HCT116 (cell line): ENCODE measurements around the gene KNSTRN. TPM values are rescaled to one million over a fixed set of nuclear protein-coding genes. Genes with fewer than 3 reads are reported as not detected.

Experiments used
- ATAC-seq: fragments of 200-7000 bp; cut with Tn5 transposase; 2 replicates; pipeline ENCODE4 v1.9.1; 2020; ENCODE audit warnings: mild to moderate bottlenecking, moderate library complexity
- BruUV-seq: library from RNA; stranded (reverse); fragments of 400-500 nt; replicated peaks from 2 replicates; lab custom pipeline; 2021; lab: Mats Ljungman, UMichigan
- CTCF ChIA-PET: fragments of 300-600 bp; sonication (Branson Sonifier 250); formaldehyde crosslinking; loops from one replicate; lab custom pipeline; 2021; ENCODE audit warnings: antibody characterized with exemption; lab: Charles Lee
- POLR2A ChIA-PET: fragments of 300-600, 350-600 bp; sonication (Branson Sonifier 250); formaldehyde crosslinking; loops from one replicate; lab custom pipeline; 2021; ENCODE audit warnings: antibody characterized with exemption; lab: Charles Lee
- RAD21 ChIA-PET, 2 experiments: fragments of 300-600 bp; sonication (Branson Sonifier 250); formaldehyde crosslinking; loops; one replicate each; lab custom pipeline; 2023; ENCODE audit warnings: low total read pairs in 2 of 2; ENCODE audit not compliant: uncharacterized antibody in 2 of 2, unreplicated experiment in 2 of 2, low non-redundant PET in 1 of 2; lab: Charles Lee
- DNase-seq: peaks from one replicate; pipeline ENCODE4 v3.0.0-alpha.2; 2010; ENCODE audit warnings: low read depth, low spot score
- H2AFZ ChIP-seq: fragments of 200-600 bp; shearing (Covaris generic), sonication (generic); 2 replicates; pipeline ENCODE4 v1.6.1; 2017; ENCODE audit warnings: low read depth, mixed run types, mixed read lengths, antibody characterized with exemption, low read length; ENCODE audit not compliant: poor library complexity, severe bottlenecking
- H3K27ac ChIP-seq: 2 replicates; pipeline ENCODE4 v1.5.1; 2012; ENCODE audit warnings: low read depth, low read length
- H3K27me3 ChIP-seq: fragments of 200-600 bp; sonication (generic); 2 replicates; pipeline ENCODE4 v1.6.1; 2016; ENCODE audit warnings: mixed run types, low read length, mixed read lengths; ENCODE audit not compliant: insufficient read depth
- H3K36me3 ChIP-seq, 2 experiments: fragments of 200-500 bp in 1 of 2; fragments of 200-600 bp in 1 of 2; sonication (Bioruptor generic) in 1 of 2; sonication (generic) in 1 of 2; 2 replicates each; pipeline versions ENCODE4 v1.5.1 to v1.6.1; 2014 to 2016; ENCODE audit warnings: low read length in 2 of 2, inconsistent platforms in 1 of 2, mixed read lengths in 1 of 2, mixed run types in 1 of 2; ENCODE audit not compliant: insufficient read depth in 2 of 2, control insufficient read depth in 1 of 2
- H3K4me1 ChIP-seq, 2 experiments: fragments of 200-600 bp in 1 of 2; sonication (generic) in 1 of 2; 2 replicates each; pipeline versions ENCODE4 v1.5.1 to v1.6.1; 2012 to 2017; ENCODE audit warnings: low read length in 2 of 2, inconsistent platforms in 1 of 2, mild to moderate bottlenecking in 1 of 2, mixed read lengths in 1 of 2, mixed run types in 1 of 2, moderate library complexity in 1 of 2; ENCODE audit not compliant: insufficient read depth in 2 of 2, control insufficient read depth in 1 of 2
- H3K4me2 ChIP-seq: fragments of 200-600 bp; sonication (generic); 2 replicates; pipeline ENCODE4 v1.6.1; 2017; ENCODE audit warnings: mixed run types, low read length, mixed read lengths
- H3K4me3 ChIP-seq, 2 experiments: fragments of 200-600 bp in 1 of 2; sonication (generic) in 1 of 2; replicated peaks in 1 of 2; 2 replicates each; pipeline ENCODE4 v1.5.1; 2011 to 2016; ENCODE audit warnings: low read length in 2 of 2, control low read depth in 1 of 2, low read depth in 1 of 2, mild to moderate bottlenecking in 1 of 2, mixed read lengths in 1 of 2, mixed run types in 1 of 2
- H3K79me2 ChIP-seq: fragments of 200-600 bp; sonication (generic); 2 replicates; pipeline ENCODE4 v1.6.1; 2017; ENCODE audit warnings: mild to moderate bottlenecking, mixed run types, low read length, moderate library complexity, mixed read lengths; ENCODE audit not compliant: insufficient read depth
- H3K9ac ChIP-seq: fragments of 200-600 bp; sonication (generic); 2 replicates; pipeline ENCODE4 v1.6.1; 2016; ENCODE audit warnings: low read length, mixed read lengths
- H3K9me2 ChIP-seq: fragments of 200-600 bp; sonication (generic), shearing (Covaris generic); 2 replicates; pipeline ENCODE4 v1.6.1; 2017; ENCODE audit warnings: mixed run types, mild to moderate bottlenecking, moderate library complexity; ENCODE audit not compliant: insufficient read depth
- H3K9me3 ChIP-seq, 2 experiments: fragments of 200-500 bp in 1 of 2; fragments of 200-600 bp in 1 of 2; sonication (Bioruptor generic) in 1 of 2; sonication (generic) in 1 of 2; 2 replicates each; pipeline ENCODE4 v1.6.1; 2014 to 2017; ENCODE audit warnings: low read length in 2 of 2, mixed read lengths in 2 of 2, inconsistent platforms in 1 of 2, low read depth in 1 of 2, mild to moderate bottlenecking in 1 of 2, mixed run types in 1 of 2, moderate library complexity in 1 of 2; ENCODE audit not compliant: control insufficient read depth in 1 of 2, insufficient read depth in 1 of 2
- H4K20me1 ChIP-seq: fragments of 200-600 bp; sonication (generic), shearing (Covaris generic); 2 replicates; pipeline ENCODE4 v1.6.1; 2017; ENCODE audit warnings: mixed run types, mild to moderate bottlenecking, moderate library complexity; ENCODE audit not compliant: insufficient read depth
- CBX3 ChIP-seq: IDR thresholded peaks from 2 replicates; pipeline ENCODE4 v1.6.1; 2012; ENCODE audit warnings: low read depth
- EGR1 ChIP-seq: IDR thresholded peaks from 2 replicates; pipeline ENCODE4 v1.6.1; 2012; ENCODE audit warnings: low read depth
- JUND ChIP-seq: IDR thresholded peaks from 2 replicates; pipeline ENCODE4 v1.6.1; 2012
- POLR2AphosphoS5 ChIP-seq: IDR thresholded peaks from 2 replicates; pipeline ENCODE4 v1.6.1; 2011; ENCODE audit warnings: mild to moderate bottlenecking, low read depth, low read length, moderate library complexity
- RAD21 ChIP-seq: IDR thresholded peaks from 2 replicates; pipeline ENCODE4 v1.6.1; 2012; ENCODE audit warnings: low read depth, mild to moderate bottlenecking
- REST ChIP-seq: IDR thresholded peaks from 2 replicates; pipeline ENCODE4 v1.6.1; 2012; ENCODE audit warnings: low read depth
- SIN3A ChIP-seq: IDR thresholded peaks from 2 replicates; pipeline ENCODE4 v1.6.1; 2012; ENCODE audit warnings: low read depth
- SP1 ChIP-seq: IDR thresholded peaks from 2 replicates; pipeline ENCODE4 v1.6.1; 2012; ENCODE audit warnings: low read depth
- SRF ChIP-seq: IDR thresholded peaks from 2 replicates; pipeline ENCODE4 v1.6.1; 2012; ENCODE audit warnings: low read depth
- YY1 ChIP-seq: IDR thresholded peaks from 2 replicates; pipeline ENCODE4 v1.6.1; 2011; ENCODE audit warnings: low read length, low read depth, moderate library complexity, mild to moderate bottlenecking; ENCODE audit not compliant: insufficient replicate concordance; ENCODE audit errors: extremely low read depth
- ZNF274 ChIP-seq: fragments of 200-500 bp; sonication (Bioruptor generic); IDR thresholded peaks from 2 replicates; pipeline ENCODE4 v1.6.1; 2014; ENCODE audit warnings: mild to moderate bottlenecking, low read depth, low read length, inconsistent platforms
- intact Hi-C: fragments of 100-400 bp; cut with micrococcal nuclease; formaldehyde crosslinking; loops from 2 replicates; pipeline ENCODE4 v1.10.0; 2022
- total RNA-seq: library from RNA; stranded (reverse); gene quantifications from one replicate; pipeline ENCODE4 v1.2.1, GENCODE V29; 2021; ENCODE audit not compliant: unreplicated experiment
- TF ChIP-seq, protein P1 (sequence below), 3 experiments: fragments of 200-600 bp in 1 of 3; sonication (generic) in 1 of 3; IDR thresholded peaks in 2 of 3; conservative IDR thresholded peaks in 1 of 3; 2 replicates each; pipeline ENCODE4 v1.5.1; 2012 to 2017; ENCODE audit warnings: low read depth in 2 of 3, low read length in 2 of 3, antibody characterized with exemption in 1 of 3, borderline replicate concordance in 1 of 3, control low read depth in 1 of 3, mild to moderate bottlenecking in 1 of 3, mixed read lengths in 1 of 3, mixed run types in 1 of 3, moderate library complexity in 1 of 3; ENCODE audit not compliant: insufficient read depth in 1 of 3

The KNSTRN gene
- total RNA-seq, 1 experiment from 2014 or later = 84.1 TPM

GRCh38 chr15:40335938-40336743 is 46.4 kb upstream of the KNSTRN start:
- no peak for TF ChIP-seq RAD21
- TF ChIP-seq SRF = no peak
- no peak for TF ChIP-seq SIN3A
- no peak for TF ChIP-seq ZNF274
- no peak for TF ChIP-seq EGR1
- TF ChIP-seq SP1 = no peak
- TF ChIP-seq JUND = no peak
- TF ChIP-seq, protein P1, sequence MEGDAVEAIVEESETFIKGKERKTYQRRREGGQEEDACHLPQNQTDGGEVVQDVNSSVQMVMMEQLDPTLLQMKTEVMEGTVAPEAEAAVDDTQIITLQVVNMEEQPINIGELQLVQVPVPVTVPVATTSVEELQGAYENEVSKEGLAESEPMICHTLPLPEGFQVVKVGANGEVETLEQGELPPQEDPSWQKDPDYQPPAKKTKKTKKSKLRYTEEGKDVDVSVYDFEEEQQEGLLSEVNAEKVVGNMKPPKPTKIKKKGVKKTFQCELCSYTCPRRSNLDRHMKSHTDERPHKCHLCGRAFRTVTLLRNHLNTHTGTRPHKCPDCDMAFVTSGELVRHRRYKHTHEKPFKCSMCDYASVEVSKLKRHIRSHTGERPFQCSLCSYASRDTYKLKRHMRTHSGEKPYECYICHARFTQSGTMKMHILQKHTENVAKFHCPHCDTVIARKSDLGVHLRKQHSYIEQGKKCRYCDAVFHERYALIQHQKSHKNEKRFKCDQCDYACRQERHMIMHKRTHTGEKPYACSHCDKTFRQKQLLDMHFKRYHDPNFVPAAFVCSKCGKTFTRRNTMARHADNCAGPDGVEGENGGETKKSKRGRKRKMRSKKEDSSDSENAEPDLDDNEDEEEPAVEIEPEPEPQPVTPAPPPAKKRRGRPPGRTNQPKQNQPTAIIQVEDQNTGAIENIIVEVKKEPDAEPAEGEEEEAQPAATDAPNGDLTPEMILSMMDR (IDR thresholded peaks at IDR 0.05 in 2 of 3, conservative IDR thresholded peaks at IDR 0.05 in 1 of 3; ENCODE audit: borderline replicate concordance in 1 of 3, insufficient read depth in 1 of 3, low read depth in 2 of 3, low read length in 2 of 3) = no peak
- no peak for TF ChIP-seq CBX3
- no peak for TF ChIP-seq POLR2AphosphoS5
- no peak for TF ChIP-seq YY1
- no peak for TF ChIP-seq REST
- H3K27ac ChIP-seq = no peak overlapping the region
- H3K9ac ChIP-seq = no peak overlapping the region
- no peaks in the 10 kb centered on the region for H3K9me3 ChIP-seq
- peaks cover 0 to 7% of the 10 kb centered on the region in 2 experiments; a peak in 1 of 4 replicates for H3K36me3 ChIP-seq
- ATAC-seq (no peak), DNase-seq (no peak)
- RAD21 ChIA-PET = no interaction called here
- CTCF ChIA-PET = interaction anchor here (4.8 to 5.2 kb wide), 3 partner anchors 9 to 58 kb away, joined by 44 to 55 read pairs (median 44); partner anchors contain the start of gene INAFM2
- no peak overlapping the region for H3K4me2 ChIP-seq
- no peak overlapping the region for H2AFZ ChIP-seq
- H3K4me1 ChIP-seq = peaks cover 33 to 41% of the 10 kb centered on the region in 2 experiments
- no TSS peak for BruUV-seq
- no peak overlapping the region for H3K4me3 ChIP-seq
- intact Hi-C loops = no loop called here
- H3K9me2 ChIP-seq = no peaks in the 10 kb centered on the region
- no peaks in the 10 kb centered on the region for H4K20me1 ChIP-seq
- no peaks in the 10 kb centered on the region for H3K27me3 ChIP-seq
- POLR2A ChIA-PET = no interaction called here
- peaks cover 5% of the 10 kb centered on the region; the same call in 1 of the 2 replicates for H3K79me2 ChIP-seq
